ENCODE results near the gene DOK1.

The DOK1 gene

DNA sequence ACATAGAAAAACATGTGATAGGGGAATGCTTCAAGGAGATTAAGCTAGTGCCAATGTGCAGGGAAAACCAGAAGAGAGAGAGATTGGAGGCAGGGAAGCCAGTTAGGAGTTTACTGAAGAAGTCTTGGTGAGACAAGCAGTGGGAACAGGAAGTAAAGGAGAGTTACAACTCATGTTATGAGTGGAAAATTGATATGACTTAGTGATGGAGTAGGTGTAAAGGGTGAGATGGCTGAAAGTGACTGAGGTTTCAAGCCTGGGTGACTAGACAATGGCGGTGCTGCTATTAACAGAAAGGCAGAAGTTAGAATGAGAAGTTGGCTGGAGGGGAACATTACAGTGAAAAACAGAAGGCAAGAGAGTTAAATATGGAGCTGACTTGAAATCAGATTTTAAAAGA lies 16.5 kb downstream of the DOK1 start:
- no peak for DNase-seq

DNA sequence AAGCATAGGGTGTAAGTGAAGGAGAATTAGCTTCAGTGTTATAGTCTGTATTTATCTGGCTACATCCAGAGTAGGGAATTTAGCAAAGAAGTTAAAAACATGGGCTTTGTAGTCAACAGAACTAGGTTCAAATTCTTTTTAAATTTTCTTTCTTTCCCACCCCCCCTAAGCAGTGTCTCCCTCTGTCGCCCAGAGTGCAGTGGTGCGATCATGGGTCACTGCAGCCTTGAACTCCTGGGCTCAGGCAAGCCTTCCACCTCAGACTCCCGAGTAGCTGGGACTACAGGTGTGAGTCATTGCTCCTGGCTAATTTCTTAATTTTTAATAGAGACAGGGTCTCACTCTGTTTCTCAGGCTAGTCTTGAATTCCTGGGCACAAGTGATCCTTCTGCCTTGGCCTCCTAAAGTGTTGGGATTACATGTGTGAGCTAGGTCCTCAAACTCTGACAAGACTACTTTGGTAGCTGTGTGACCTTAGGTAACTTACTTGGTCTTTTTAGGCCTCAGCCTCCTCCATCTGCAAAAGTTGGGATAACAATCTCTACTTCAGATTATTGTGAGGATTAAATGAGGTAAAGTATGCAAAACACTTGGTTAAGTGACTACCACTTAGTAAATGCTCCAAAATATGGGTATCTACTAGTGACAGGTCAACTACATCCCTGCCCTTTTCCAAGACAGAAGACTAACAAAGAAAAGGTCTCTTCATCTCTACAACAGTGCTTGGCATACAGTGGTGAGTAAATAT lies 17.8 kb downstream of the DOK1 start:
- DNase-seq, result no peak

DNA sequence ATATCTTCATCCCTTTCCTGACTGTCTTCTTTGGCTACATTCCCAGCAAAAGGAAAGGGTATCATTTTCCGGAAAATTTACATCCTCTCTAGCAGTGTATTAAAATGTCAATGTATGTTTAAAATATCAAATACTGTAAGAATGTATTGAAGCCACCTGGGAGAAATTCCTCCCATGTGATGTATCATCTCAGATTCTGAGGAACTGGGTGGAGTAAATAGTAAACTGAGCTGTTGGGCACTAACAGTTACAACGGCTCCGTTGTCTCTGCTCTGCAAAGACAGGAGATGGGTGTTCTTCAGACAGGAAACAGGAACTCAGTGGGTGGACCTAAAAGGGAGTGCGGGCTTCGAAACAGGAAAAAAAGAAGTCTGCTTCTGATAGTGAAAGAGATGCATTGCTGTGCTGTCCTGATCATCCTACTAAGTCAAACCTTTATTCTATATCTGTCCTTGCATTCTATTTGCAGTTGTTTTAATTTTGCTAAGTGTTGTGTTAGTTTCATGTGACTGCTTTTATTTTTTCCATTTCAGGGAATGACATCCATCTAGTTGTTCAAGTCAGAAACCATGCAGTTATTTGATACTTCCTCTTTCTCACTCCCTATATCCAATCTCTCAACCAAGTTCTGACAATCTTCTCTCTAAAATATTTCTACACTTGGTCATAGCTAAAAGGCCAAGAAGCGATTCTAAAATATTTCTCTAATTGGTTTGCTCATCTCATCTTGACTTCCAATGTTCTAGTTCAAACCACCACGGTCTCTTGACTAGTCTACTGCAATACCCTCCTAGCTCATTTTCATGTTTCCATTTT lies 19.4 kb downstream of the DOK1 start:
- DNase-seq, result no peak

DNA sequence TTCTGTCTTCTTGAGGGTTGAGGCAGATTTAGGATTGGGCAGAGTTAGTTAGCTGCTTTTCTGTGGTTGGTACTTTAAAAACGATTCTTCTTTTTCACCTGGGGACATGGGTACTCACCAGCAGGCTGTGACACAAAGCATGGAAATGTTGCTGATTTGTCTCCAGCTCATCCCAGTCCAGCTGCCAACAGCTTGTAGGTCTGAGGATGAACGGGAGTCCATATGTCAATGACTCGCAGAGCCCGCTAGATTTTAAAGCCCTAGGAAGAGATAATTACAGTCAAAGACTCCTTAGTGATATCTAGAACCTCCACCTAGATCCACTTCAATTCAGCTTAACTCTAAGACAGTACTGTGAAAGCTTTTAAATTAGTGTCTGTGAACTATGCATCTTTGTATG lies 20.8 kb downstream of the DOK1 start:
- no peak for DNase-seq

DNA sequence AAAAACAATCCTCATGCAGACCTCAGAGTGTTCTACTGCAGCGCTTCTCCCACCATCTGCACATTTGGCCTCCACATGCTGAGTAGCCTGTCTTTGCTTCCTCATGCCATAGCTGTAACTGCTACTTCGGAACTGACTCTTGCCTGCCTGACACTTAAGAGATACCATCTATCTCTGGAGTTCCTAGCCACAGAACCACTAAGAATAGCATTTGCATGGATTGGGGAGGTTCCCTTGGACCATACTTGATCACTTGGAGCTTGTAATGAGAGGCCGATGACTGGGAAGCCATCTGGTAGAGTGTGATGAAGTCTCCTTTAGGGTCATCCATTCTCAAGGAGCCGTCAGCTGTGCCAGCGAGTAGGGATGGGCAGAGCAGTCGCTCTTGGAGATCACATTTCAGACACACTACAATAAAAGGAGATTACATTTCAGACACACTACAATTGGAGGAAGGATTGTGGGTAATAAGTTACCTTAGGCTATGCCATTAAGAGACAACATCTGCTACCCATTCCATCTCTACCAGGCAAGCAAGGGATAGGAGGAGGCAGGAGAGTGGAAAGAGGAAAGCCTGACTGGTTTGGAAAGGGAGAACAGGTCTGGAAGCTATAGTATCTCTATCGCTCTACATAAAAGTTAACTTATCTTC lies 21.8 kb downstream of the DOK1 start:
- DNase-seq, result no peak

DNA sequence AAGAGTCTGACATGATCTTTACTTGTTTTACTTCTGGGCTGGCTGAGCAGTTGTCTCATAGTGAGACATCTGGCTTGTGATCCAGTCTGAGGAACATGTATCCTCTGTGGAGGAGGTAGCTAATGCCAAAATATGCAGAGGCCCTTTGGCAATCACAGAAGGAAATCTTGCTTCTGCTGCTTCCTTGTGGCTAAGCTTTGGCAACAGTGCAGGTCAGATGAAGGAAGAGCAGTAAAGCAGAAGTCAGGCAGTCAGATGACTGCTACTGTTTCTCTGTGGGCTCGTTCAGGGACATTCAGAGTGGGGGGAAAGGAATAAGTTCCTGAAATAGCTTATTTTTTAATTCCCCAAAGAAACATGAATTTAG lies 22.3 kb downstream of the DOK1 start:
- DNase-seq, result no peak

DNA sequence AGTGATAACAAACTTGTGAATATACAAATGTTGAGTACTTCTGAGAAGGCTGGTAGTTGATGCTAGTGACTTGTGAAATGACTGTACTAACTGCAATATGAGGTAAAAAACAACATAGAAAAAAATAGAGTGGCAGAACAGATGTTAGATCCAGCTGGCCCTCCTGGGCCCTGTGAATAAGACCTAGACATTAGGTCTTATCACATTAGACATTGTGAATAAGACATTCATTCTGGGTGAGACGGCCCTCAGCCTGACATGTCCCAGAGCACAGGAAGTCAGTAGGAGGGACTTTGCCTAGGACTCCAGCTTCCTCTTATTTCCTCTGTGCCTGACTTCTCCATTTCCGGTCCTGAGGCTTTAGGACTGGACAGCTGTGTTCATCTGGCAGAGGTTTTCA lies 22.9 kb downstream of the DOK1 start:
- no peak for DNase-seq

DNA sequence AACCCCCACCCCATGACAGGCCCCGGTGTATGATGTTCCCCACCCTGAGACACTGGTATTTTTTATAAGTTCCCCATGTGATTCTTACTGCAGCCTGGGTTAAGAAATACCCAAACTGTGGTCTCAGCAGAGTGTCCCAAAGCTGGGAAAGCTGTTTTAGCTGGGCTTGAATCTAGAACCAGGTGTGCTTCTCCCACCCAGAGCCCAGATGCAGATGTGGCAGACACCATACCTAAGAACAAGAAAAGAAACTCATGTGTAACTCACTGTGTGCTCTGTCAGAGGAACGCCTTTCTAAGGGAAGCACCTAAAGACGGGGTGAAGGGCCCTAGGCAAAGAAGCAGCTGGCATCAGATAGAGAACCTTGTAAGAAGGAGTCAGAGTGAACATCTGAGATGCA lies 23.9 kb downstream of the DOK1 start:
- no peak for DNase-seq

DNA sequence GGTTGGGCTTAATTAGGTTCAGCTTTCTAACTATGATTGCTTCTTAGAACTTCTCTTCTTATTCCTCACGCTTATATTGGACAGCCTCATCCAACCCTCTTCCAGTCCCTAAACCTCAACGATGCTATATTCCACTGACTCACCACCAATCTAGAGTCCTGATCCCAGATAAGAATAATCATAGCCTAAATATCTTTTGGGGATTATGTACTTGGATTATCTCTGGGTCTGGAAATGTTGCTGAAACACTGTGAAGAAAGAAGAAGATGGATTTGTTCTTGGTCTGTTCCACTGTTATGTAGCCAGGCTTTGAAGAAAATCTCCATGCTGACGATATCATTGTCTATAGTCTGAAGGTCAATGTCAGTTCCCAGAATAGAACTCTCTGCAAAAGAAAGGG lies 26.9 kb downstream of the DOK1 start:
- DNase-seq, result no peak

DNA sequence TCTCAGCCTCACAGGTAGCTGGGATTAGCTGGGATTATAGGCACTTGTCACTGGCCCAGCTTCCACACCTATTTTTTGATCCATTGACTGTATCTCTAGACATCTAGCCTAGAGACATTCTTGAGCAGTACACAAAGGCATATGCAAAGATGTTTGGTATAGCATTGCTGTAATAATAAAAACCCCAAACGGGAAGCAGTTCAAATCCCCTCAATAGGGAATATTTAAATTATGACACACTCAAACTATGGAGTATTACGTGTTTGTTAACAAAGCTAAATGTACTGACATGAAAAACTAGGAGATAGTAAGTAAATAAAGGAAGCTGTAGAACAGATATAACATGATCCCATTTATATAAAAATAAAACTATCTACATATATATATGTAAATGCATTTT lies 27.7 kb downstream of the DOK1 start:
- DNase-seq, result no peak

DNA sequence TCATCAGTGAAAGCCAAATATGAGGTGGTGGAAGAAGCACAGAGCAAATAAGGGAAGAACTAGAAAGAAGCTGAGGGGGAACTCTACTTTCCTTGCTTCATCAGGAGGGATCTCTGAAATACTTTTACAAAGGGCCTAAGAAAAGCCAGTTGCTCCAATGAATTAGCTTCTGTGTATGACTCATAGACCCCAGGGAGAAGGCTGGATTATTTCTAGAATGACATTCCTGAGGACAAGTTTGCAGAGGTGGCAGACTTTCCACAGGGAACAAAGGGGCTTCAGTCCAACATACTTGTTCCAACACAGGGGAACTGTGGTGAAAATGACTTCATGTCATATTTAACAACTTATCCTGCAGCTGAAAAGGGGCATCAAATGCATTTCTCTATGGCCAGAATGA lies 29.0 kb downstream of the DOK1 start:
- no peak for DNase-seq

DNA sequence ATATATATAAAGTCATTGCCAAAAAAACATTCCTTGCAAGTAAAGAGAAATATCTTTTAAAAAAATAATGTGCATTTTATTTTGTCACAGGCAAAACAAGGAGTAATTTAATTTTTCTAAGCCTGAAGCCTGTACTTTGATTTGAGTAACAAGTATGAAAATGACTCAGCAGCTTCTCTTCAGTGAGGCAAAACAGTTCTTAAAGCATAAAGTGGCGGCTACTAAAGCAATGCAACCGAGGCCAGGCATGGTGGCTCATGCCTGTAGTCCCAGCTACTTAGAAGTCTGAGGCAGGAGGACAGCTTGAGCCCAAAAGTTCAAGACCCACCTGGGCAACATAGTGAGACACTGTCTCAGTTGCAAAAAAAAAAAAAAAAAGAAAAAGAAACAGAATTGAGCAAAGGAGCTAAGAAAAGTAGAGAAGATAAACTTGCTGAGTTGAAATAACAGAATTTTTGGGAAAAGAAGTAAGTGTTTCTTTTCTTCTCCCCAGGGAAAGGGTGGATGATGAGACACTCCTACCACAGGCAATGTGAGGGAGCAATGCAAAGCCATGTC lies 29.6 kb downstream of the DOK1 start:
- DNase-seq, result no peak

DNA sequence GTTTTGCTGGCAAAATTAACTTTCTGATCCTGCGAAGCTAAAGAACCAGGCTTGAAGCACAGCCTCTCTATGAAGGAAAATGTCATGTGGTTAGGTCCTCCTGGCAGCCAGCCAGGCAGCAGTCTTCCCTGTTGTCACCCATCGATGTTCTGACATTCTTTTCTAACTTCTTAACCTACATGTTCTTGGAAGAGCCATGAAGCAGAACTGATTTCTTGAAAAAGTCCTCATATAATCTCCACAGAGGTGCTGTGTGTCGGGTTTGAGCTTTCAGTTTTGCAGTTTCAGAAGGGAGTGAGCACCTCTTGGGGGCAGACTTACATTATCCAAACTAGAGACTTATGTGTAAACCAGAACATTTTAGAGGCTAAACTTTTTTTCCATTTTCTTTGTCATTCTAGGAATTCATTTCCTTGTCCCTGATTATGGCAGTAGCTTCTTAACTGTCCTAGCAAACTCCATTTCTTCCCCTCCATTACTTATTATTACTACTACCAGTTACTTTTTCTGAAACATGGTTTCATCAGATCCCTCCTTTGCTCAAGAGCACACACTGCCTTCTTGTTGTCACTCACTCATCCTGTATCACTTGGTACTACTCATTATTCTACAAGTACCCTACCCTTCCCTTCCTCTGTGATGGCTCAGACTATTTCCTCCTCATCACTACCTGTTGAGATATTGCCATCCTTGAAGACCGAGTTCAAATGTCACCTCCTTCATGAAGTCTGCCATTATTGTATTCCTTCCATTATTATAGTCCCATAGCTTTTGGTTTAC lies 31.1 kb downstream of the DOK1 start:
- DNase-seq, result no peak

DNA sequence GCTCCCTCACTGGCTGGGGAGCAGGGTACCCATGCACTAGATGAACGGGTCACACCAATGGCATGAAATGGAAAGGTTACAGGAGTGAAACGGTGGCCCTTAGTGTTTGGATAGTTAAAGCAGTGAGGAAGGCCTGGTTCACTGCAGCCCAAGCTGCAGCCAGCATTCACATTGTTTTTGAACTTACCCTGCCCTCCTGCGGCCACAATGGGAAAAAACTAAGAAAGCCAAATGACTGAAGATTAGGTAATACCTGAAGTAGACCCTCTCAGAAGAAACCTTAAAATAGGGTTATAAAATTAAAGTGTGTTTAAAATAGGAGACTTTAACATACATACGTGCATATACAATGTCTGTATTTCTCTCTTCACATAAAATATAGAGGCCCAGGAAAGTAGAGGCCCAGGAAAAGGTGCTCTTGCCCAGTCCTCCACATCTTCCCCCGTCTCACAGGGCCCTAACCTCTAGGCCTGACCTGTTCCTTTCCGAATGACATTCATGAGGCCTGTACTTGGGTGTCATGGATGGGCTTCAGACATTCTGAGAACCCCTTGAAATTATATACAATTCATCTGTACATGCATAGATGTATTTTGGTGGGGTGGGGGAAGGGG lies 33.3 kb downstream of the DOK1 start:
- DNase-seq, result no peak

DNA sequence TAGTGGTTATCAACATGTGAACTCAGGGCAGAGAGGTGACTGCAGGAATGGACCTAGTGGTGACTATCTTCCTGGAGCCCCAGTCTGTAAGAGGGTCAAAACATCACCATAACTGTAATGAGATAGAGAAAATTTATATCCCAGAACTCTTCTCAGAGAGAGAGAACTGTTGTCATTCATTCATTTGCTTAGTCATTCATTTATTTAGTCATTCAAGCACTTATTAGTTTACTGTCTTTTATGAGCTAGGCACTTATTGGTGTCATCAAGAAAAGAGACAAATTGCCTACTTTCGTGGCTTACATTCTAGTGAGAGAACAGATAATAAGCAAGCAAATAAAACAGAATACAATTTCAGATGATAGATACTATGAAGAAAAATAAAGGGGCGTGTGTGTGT lies 34.1 kb downstream of the DOK1 start:
- no peak for DNase-seq

DNA sequence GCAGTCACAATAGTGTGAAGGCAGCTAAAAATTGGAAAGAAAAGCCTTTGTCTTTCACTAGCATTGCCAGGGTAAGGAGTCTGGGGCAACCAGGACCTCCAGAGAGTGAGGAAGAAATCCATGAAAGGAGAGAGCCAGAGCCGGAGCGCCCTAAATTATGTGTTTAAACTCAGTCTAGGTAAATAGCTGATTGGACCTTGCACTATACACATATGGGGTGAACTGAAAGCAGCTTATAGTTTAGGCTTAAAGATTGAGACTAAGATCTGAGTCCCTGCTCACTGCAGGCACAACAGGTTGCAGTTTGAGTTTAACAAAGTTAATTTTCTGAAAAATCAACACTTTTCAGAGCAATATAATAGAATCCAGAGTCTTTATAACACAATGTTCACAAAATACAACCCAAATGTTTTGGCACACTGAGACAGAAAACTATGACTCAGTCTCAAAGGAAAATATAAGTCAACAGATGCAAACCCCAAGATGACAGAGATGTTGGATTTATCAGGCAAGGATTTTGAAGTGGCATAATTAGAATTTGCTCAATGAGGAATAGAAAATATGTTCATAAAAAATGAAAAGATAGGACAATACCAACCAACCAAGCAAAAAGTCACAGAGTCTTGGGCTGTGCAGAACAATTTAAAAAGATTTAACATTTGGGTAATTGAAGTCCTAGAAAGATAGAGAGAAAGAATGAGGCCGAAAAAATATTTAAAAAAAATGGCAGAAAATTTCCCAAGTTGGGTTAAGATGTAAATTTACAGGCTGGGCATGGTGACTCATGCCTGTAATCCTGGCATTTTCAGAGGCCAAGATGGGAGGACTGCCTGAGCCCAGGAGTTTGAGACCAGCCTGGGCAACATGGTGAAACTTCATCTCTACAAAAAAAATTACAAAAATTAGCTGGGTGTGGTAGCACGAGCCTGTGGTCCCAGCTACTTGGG lies 39.6 kb downstream of the DOK1 start:
- no peak for DNase-seq

DNA sequence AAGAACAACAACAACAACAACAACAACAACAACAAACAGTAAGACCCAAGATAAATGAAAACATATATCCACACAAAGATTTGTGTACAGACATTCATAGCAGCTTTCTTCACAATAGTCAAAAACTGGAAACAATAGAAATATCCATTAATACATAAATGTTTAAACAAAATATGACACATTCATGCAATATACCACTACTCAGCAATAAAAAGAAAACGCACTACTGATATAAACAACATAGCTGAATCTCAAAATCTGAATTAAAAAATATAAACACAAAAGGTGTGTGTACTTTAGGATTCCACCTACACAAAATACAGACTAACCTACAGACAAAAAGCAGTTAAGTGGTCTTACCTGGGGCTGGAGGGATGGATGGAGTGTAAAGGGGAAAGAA lies 42.1 kb downstream of the DOK1 start:
- DNase-seq, result no peak

DNA sequence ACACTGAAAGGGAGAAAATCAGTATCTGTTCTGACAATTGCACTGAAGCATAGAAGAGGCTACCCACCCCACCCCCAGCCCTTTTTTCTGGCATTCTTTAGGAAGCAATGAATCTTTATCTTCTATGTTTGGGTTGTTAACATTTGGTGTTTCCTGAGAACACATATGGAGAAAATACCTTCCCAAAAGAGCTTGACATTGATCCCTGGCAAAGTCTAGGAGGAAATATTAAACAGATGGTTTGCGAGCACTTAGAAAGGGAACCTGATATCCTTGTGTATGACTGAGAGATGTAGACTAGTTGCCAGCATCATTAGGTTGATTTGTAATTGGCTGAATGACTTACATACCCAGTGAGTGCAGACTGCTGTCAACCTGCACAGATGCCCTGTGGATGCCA lies 42.9 kb downstream of the DOK1 start:
- no peak for DNase-seq

DNA sequence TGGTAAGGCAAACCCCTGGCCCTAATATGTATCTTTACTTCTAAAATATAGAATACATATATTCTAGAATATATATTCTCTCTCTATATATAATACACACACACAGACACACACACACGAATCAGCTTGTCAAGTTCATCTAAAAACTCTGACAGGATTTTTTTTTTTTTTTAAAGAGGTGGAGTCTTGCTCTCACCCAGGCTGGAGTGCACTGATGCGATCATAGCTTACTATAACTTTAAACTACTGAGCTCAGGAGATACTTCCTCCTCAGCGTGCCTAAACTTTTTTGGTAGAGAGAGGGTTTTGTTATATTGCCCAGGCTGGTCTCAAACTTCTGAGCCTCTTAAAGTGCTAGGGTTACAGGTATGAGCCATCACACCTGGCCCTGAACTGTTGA lies 45.2 kb downstream of the DOK1 start:
- no peak for DNase-seq

DNA sequence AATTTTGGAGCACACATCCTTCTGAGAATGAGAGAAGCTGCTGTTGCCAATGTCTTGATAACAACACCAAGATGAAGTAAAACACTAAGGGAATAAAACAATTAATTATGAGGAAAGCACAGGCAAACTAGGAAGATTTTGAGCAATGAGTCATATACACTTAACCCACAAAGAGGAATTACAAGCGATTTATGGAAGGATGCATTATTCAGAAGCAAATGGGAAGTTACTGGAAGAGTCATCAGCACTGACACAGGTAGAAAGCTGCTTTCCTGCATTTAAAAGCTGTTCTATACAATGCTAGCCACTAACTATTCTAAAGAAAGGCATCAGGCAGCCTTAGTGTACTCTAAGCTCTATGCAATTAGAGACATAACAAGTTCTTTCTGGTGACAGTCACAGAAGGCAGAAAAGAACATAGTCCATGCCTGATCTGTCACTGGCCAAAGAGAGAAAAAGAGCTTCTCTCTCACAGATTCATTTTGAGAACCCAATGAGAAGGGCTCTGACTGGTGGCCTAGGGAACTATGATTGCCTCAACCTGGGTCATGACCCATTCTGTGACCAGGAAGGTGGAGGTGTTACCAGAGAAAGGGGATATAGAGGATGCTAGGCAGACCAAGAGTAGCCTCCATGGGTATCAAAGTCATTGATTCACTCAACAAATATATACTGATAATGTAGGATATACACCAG lies 48.2 kb downstream of the DOK1 start:
- no peak for DNase-seq
